Astrocyte (in vitro differentiated cells and primary cell): ENCODE results near the gene TUBA4B. TPM values are rescaled to one million over a fixed set of nuclear protein-coding genes. Genes with fewer than 3 reads are reported as not detected.

Experiments used
- DNase-seq: peaks from one replicate; pipeline ENCODE4 v3.0.0-alpha.2; 2010; ENCODE audit warnings: low read depth
- FAIRE-seq: peaks from 2 replicates; lab custom pipeline; 2011; peaks lifted over from hg19 to GRCh38; lab: Jason Lieb, UNC
- H2AFZ ChIP-seq: 2 replicates; pipeline ENCODE4 v1.6.0; 2012; ENCODE audit warnings: low read depth, low read length, inconsistent platforms
- H3K27ac ChIP-seq: 2 replicates; pipeline ENCODE4 v1.5.1; 2011; ENCODE audit warnings: low read depth, low read length, inconsistent platforms
- H3K27me3 ChIP-seq: 2 replicates; pipeline ENCODE4 v1.6.0; 2011; ENCODE audit warnings: low read length, inconsistent platforms; ENCODE audit not compliant: insufficient read depth
- H3K36me3 ChIP-seq: 2 replicates; pipeline ENCODE4 v1.5.1; 2011; ENCODE audit warnings: low read length, inconsistent platforms; ENCODE audit not compliant: insufficient read depth
- H3K4me1 ChIP-seq: 2 replicates; pipeline ENCODE4 v1.5.1; 2011; ENCODE audit warnings: low read length, inconsistent platforms; ENCODE audit not compliant: insufficient read depth
- H3K4me2 ChIP-seq: 2 replicates; pipeline ENCODE4 v1.6.0; 2012; ENCODE audit warnings: low read length, inconsistent platforms
- H3K4me3 ChIP-seq: 2 replicates; pipeline ENCODE4 v1.5.1; 2011; ENCODE audit warnings: low read depth, mild to moderate bottlenecking, low read length, inconsistent platforms; ENCODE audit not compliant: insufficient read depth
- H3K79me2 ChIP-seq: 2 replicates; pipeline ENCODE4 v1.6.0; 2012; ENCODE audit warnings: mild to moderate bottlenecking, low read length, inconsistent platforms; ENCODE audit not compliant: insufficient read depth
- H3K9ac ChIP-seq: 2 replicates; pipeline ENCODE4 v1.6.0; 2012; ENCODE audit warnings: mild to moderate bottlenecking, low read length, inconsistent platforms
- H3K9me3 ChIP-seq: 2 replicates; pipeline ENCODE4 v1.5.1; 2012; ENCODE audit warnings: low read depth, mild to moderate bottlenecking, low read length, inconsistent platforms; ENCODE audit not compliant: insufficient read depth
- H4K20me1 ChIP-seq: 2 replicates; pipeline ENCODE4 v1.6.0; 2012; ENCODE audit warnings: low read length, inconsistent platforms; ENCODE audit not compliant: insufficient read depth
- H3K27ac Mint-ChIP-seq: one replicate; pipeline ENCODE4 v1.8.0; 2021; ENCODE audit warnings: mild to moderate bottlenecking, mixed read lengths; ENCODE audit not compliant: unreplicated experiment
- H3K27me3 Mint-ChIP-seq: one replicate; pipeline ENCODE4 v1.8.0; 2021; ENCODE audit warnings: low read depth, mixed read lengths; ENCODE audit not compliant: unreplicated experiment
- H3K36me3 Mint-ChIP-seq: one replicate; pipeline ENCODE4 v1.8.0; 2021; ENCODE audit warnings: low read depth, mixed read lengths; ENCODE audit not compliant: unreplicated experiment
- H3K4me1 Mint-ChIP-seq: one replicate; pipeline ENCODE4 v1.8.0; 2021; ENCODE audit warnings: low read depth, mixed read lengths; ENCODE audit not compliant: unreplicated experiment
- H3K4me3 Mint-ChIP-seq: one replicate; pipeline ENCODE4 v1.8.0; 2021; ENCODE audit warnings: mild to moderate bottlenecking, moderate library complexity, mixed read lengths; ENCODE audit not compliant: unreplicated experiment
- H3K9me3 Mint-ChIP-seq: one replicate; pipeline ENCODE4 v1.8.0; 2021; ENCODE audit warnings: mild to moderate bottlenecking, mixed read lengths; ENCODE audit not compliant: unreplicated experiment
- CTCF ChIP-seq: IDR thresholded peaks from 2 replicates; pipeline ENCODE4 v1.5.1; 2011; ENCODE audit warnings: low read depth, mild to moderate bottlenecking, inconsistent platforms, low read length, moderate library complexity; ENCODE audit not compliant: insufficient read depth
- EZH2 ChIP-seq: IDR thresholded peaks from 2 replicates; pipeline ENCODE4 v1.6.1; 2012; ENCODE audit warnings: mild to moderate bottlenecking, low read length, inconsistent platforms; ENCODE audit not compliant: insufficient read depth
- total RNA-seq: library from RNA; stranded (reverse); gene quantifications from 2 replicates; pipeline ENCODE4 v1.2.1, GENCODE V29; 2021

TUBA4B gene
- total RNA-seq, 1 donor from 2014 or later: not detected

- DNase-seq: no peak
- H3K27ac Mint-ChIP-seq: no peak overlapping the region
- H3K9me3 Mint-ChIP-seq: no peaks in the 10 kb centered on the region
- H3K4me3 ChIP-seq: no peak overlapping the region
- no peaks in the 10 kb centered on the region for H4K20me1 ChIP-seq
- H3K4me1 ChIP-seq: peaks cover 28% of the 10 kb centered on the region
- TF ChIP-seq CTCF: no peak
- no peak for TF ChIP-seq EZH2
- no peak overlapping the region for H3K4me3 Mint-ChIP-seq
- no peak overlapping the region for H2AFZ ChIP-seq
- H3K9ac ChIP-seq: no peak overlapping the region
- FAIRE-seq: no peak
- H3K4me1 Mint-ChIP-seq: peaks cover 11% of the 10 kb centered on the region
- H3K27me3 ChIP-seq: no peaks in the 10 kb centered on the region
- H3K4me2 ChIP-seq: no peak overlapping the region
- H3K36me3 ChIP-seq: peaks cover 2% of the 10 kb centered on the region
- peaks cover 13% of the 10 kb centered on the region for H3K36me3 Mint-ChIP-seq
- H3K79me2 ChIP-seq: no peaks in the 10 kb centered on the region
- no peak overlapping the region for H3K27ac ChIP-seq
- H3K27me3 Mint-ChIP-seq: peaks cover 2% of the 10 kb centered on the region
- no peaks in the 10 kb centered on the region for H3K9me3 ChIP-seq
These were observed 37.5 kb downstream of the TUBA4B start for GRCh38 chr2:219290381-219291171.

GRCh38 chr2:219291394-219291793 lies 38.4 kb downstream of the TUBA4B start:
- no peaks in the 10 kb centered on the region for H3K79me2 ChIP-seq
- no peak overlapping the region for H3K27ac ChIP-seq
- Mint-ChIP-seq H3K27ac (no peak overlapping the region), H3K9me3 (no peaks in the 10 kb centered on the region), H3K36me3 (peaks cover 10% of the 10 kb centered on the region), H3K27me3 (peaks cover 2% of the 10 kb centered on the region), H3K4me1 (peaks cover 7% of the 10 kb centered on the region), H3K4me3 (no peak overlapping the region)
- no peak overlapping the region for H2AFZ ChIP-seq
- peaks cover 22% of the 10 kb centered on the region for H3K4me1 ChIP-seq
- TF ChIP-seq EZH2 (no peak), CTCF (no peak)
- H3K9me3 ChIP-seq: no peaks in the 10 kb centered on the region
- H3K9ac ChIP-seq: no peak overlapping the region
- DNase-seq (no peak), FAIRE-seq (no peak)
- H3K27me3 ChIP-seq: no peaks in the 10 kb centered on the region
- H3K4me2 ChIP-seq: no peak overlapping the region
- peaks cover 2% of the 10 kb centered on the region for H3K36me3 ChIP-seq
- no peak overlapping the region for H3K4me3 ChIP-seq
- H4K20me1 ChIP-seq: no peaks in the 10 kb centered on the region

- H3K9me3 Mint-ChIP-seq: no peaks in the 10 kb centered on the region
- Histone ChIP-seq H3K36me3 (no peaks in the 10 kb centered on the region), H2AFZ (no peak overlapping the region), H3K27me3 (no peaks in the 10 kb centered on the region), H3K9me3 (no peaks in the 10 kb centered on the region), H3K27ac (no peak overlapping the region), H3K4me2 (no peak overlapping the region), H3K4me1 (peaks cover 19% of the 10 kb centered on the region), H4K20me1 (no peaks in the 10 kb centered on the region), H3K4me3 (no peak overlapping the region), H3K9ac (no peak overlapping the region), H3K79me2 (no peaks in the 10 kb centered on the region)
- DNase-seq (no peak), FAIRE-seq (no peak)
- H3K27ac Mint-ChIP-seq: no peak overlapping the region
- TF ChIP-seq CTCF: no peak
- TF ChIP-seq EZH2: no peak
- peaks cover 8% of the 10 kb centered on the region for H3K36me3 Mint-ChIP-seq
- H3K4me1 Mint-ChIP-seq: peaks cover 3% of the 10 kb centered on the region
- H3K4me3 Mint-ChIP-seq: no peak overlapping the region
- peaks cover 2% of the 10 kb centered on the region for H3K27me3 Mint-ChIP-seq
These were observed 39.0 kb downstream of the TUBA4B start for GRCh38 chr2:219291910-219292490.
